ENCODE measurements around the gene PCDHA6.

GRCh38 chr5:140791089-140791488 lies 36.7 kb upstream of the PCDHA6 start:
- TF ChIP-seq, protein P1, sequence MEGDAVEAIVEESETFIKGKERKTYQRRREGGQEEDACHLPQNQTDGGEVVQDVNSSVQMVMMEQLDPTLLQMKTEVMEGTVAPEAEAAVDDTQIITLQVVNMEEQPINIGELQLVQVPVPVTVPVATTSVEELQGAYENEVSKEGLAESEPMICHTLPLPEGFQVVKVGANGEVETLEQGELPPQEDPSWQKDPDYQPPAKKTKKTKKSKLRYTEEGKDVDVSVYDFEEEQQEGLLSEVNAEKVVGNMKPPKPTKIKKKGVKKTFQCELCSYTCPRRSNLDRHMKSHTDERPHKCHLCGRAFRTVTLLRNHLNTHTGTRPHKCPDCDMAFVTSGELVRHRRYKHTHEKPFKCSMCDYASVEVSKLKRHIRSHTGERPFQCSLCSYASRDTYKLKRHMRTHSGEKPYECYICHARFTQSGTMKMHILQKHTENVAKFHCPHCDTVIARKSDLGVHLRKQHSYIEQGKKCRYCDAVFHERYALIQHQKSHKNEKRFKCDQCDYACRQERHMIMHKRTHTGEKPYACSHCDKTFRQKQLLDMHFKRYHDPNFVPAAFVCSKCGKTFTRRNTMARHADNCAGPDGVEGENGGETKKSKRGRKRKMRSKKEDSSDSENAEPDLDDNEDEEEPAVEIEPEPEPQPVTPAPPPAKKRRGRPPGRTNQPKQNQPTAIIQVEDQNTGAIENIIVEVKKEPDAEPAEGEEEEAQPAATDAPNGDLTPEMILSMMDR (IDR thresholded peaks at IDR 0.05): no peak
- no peak for TF ChIP-seq JUN (CRISPR knock-in tag; IDR thresholded peaks at IDR 0.05)
- TF ChIP-seq, protein P2, sequence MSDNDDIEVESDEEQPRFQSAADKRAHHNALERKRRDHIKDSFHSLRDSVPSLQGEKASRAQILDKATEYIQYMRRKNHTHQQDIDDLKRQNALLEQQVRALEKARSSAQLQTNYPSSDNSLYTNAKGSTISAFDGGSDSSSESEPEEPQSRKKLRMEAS (CRISPR knock-in tag; IDR thresholded peaks at IDR 0.05): no peak
